NCI-H2196 treated with DMSO at 0.1 percent for 48 hours (cell line): ENCODE measurements around the gene BCKDHA.
"Not testable (repeated sequence)": the region's sequence is repeated elsewhere in the genome, so short reads cannot be mapped to it uniquely, and the experiment has no call there.

Source experiments
- DNase-seq: peaks from one replicate; lab custom pipeline; 2025; ENCODE audit not compliant: unreplicated experiment; lab: John Stamatoyannopoulos, UW

BCKDHA gene

DNA sequence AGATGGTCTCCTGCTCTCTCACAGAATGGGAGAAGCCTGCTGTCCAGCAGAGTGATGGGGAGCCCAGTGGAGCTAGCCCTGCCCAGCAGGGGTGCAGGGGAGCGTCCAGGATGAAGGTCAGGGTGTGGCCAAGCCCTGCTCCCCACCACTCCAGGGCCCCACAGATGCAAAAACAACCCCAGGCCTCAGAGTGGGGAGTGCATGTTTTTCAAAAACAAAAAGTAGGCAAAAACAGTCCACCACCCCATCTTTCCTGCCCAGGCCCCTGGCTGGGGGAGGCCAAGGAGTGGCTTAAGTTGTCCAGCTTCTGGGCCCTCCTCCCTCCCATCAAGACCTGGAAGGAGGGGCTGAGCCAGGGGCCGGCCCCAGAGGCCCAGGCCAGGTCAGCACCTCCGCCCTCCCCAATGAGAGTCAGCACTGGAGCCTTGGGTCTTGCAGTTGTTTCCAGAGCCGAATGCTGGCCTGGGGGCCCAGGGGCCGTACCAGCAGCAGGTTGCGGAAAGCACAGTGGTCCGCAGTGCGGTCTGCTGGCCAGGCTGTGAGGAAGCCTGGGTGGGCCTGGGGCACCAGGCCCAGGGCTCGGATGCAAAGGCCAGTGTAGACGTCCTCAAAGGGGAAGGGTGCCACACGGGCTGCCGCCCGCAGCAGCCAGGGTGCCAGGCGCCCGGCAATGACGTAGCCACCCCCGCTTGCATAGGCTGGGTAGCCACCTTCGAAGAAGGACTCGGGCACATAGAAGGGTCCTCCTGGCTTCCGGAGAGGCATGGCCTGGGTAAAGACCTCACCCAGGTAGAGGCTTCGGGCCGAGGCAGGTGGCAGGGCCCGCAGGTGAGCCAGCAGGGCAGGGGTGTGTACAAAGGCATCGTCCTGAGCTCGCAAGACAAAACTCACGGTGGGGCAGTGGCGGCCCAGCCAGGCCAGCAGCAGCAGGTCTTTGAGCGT, 27.8 kb downstream of the BCKDHA start:
- DNase-seq, result no peak

DNA sequence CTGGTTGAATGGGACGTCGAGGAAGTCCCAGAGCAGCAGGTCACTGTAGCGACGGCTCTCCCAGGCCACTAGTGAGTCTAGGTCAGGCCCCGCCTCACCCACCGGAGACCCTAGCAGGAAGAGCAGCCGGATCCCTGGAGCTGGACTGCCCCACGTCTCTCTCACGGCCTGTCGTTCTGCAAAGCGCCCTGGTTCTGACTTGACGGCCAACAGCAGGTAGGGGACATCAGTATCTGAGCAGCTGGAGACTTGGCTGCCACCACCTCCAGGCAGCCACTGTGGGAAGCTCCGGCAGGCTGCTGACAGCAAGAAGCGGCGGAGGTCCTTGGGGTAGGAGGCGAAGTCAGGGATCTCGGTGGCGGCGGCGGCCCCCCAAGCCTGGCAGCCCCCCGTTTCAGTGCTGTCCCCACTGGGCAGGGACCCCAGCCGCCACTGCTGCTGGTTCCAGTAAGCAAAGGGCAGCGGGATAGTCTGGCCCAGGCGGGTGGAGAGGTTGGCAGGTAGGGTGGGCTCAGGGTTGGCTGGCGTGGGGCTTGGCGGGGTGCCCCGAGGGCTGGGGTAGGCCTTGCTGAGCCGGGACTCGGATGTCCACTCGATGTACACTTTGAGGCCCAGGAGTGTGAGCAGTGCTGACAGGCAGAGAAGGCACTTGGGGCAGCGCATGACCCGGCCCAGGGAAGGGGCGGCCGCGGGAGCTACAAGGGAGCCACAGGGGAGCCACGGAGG, 28.7 kb downstream of the BCKDHA start:
- no peak for DNase-seq

DNA sequence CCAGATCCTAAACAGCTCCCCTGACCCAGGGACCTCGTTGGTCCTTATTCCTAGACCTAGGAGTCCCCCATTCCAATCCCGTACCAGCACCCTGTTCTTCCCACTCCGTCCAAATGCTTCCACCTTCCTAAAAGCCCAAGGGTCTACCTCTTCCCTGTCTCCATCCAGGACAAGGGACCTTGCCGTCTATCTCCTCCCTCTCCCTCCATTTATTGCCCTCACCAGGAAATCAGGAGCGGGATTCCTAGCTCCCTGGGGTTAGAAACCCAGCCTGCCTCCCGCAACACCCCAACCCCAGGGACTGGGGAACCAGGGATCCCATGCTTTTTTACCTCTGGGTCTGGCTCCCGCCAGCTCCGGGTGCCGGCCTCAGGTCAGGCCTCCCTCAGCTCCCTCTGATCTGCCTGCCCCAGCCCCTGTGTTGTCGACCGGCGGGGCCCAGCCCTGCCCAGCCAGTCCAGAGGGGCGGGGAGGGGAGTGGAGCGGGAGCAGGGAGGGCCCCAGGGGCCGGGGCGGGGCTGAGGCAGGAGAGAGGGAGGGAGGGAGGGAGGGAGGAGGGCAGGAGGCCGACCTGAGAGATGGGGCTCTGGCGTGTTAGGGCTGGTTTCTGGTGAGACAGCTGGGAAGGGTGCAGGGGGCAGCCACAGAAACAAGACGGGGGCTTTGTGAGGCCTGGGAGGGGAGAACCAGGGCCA, 29.5 kb downstream of the BCKDHA start, which contains the start of gene B3GNT8:
Gene B3GNT8 (minus strand): TSS at position 423 of the 695 bp plus-strand sequence. CDS start 596 bp downstream, outside the sequence.
- peak; percentile 75 for DNase-seq

DNA sequence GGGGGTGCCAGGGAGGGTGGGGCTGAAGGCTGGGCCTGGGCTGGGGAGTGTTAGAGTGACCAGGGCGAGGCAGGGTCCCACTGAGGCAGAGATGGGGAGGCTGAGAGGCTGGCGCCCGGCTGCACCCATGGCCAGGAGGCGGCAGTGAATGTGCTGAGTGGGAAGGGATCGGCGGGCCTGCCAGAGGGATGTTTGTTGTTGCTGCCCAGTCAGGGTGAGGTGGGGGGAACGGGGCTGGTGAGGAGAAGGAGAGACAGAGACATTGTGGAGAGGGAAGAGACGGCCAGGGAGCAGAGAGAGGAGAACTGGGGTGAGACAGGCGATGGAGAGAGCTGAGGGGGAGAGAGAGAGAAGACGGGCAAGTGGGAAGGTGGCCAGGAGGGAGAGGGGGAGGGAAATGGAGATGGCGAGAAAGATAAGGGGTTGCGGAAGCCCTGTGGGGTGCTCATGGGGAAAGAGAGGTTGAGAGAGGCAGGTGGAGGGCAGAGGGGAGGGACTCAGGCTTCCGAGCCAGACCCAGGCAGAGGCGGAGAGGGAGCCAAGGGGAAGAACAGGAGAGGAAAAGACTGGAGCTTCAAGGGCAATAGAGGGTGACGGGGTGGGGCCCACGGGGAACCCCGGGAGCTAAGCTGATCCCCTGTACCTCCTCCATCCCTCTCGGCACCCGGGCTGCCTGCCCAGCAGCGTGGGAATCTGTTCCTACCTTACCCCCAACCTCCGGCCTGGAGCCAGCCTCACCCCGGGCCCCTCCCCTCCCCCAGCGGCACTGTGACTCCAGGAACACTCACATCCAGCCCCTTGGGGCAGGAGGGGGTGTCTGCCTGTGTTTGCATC, 30.2 kb downstream of the BCKDHA start:
- peak; percentile 40 for DNase-seq

DNA sequence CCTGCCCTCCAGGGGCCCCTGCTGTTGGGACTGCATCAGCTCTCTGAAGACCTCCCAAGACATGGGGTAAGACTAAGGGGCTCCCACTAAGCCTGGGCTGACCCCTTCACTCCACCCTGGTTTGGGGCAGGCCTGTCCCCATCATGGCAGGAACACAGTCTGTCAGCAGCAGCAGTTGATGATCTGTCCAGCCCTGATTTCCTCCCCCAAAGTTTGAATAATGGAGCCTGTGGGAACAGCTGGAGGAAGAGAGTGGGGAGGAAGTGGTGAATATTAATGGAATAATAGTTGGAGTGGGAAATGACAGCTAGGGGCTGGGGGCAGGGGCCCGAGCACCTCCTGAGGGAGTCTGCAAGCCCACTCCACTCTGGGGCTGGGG, 30.9 kb downstream of the BCKDHA start:
- no peak for DNase-seq

DNA sequence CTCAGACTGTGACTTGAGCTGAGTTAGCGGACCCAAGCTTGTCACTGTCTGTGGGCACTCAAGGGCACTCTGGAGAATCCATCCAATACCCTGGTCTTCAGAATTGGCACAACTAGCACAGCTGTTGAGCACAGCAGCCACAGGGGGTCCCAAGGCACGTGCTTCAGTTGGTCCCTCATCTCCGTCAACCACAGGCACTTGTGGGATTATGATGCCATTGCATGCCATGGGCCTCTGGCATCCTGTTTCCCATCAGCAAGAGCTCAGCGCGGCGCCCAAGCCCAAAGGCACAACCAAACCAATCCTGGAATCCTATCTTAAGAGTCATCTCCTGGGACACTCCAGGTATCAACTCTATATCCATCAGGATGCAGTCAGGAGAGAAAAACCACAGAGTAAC, 33.3 kb downstream of the BCKDHA start:
- DNase-seq, result no peak

DNA sequence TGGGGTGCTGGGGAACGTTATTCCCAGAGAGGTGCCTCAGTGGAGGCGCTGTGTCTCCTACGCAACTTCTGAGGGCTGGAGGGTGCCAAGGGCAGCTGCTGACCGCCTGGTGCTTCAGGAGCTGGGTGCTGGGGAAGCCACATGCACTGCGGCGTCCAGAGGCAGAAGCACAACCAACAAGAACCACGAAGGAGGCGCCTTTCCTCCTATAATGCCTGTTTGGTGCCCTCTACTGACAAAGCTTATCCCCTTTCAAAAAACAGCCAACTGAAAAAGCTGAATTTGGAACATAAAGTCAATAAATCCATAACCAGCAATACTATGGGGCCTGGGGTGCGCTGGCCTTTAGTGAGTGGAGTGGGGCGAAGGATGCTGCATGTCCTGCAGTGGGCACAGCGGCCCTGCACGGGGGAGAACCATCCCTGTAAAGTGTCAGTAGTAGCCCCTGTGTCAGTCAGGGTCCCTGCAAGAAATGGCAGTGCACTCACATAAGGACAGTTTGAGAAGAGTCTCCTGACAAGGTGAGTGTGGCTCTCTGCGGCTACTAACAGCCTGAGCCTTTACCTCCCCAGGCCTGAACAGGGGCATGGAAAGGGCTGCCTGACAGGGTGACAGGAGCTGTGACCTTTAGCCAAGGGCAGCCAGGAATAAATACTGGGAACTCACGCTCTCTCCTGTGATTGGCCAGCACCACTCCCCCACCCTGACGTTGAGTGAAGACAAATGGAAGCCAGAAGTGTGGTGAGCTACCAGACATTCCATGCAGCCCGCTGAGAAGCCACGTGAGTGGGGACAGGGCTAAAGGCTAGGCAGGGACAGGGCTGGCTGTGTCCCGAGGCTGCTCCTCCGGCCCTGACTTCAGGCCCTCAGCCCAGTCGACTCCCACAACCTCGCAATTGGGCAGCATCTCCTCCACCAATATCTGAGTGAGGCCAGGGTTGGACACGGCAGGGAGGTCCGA, 34.1 kb downstream of the BCKDHA start:
- peak; percentile 48 for DNase-seq

DNA sequence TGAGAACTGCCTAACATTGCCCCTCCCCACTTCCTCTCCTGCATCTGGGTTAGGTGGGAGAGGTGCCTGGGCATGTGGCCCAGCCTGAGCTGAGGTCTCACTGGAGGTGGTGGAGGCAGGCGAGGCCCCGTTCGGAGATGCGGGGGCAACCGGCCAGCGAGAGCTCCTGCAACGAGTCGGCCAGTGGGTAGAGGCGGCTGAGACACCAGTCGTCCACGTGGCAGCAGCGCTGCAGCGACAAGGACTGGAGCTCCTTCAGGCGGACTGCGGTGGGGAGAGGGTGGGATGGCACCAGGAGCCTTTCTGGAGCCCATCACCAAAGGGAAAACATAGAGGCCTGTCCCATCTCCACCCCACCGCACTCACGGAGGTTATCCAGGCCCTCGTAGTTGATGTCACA, 35.6 kb downstream of the BCKDHA start:
- no peak for DNase-seq

DNA sequence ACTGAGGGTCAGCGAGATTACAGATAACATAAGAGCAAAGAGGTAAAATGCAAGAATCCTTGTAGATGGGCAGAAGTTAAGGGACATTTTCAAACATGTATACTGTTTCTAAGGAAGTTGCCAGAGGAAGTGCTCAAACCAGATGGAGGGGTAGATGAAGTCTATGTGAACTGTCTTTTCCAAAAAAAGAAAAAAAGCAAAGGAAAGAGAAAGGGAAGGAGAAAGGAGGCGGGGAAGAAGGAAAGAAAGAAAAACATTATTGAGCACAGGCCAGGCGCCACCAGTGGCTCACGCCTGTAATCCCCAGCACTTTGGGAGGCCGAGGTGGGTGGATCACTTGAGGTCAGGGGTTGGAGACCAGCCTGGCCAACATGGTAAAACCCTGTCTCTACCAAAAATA, 36.8 kb downstream of the BCKDHA start:
- DNase-seq, result no peak

DNA sequence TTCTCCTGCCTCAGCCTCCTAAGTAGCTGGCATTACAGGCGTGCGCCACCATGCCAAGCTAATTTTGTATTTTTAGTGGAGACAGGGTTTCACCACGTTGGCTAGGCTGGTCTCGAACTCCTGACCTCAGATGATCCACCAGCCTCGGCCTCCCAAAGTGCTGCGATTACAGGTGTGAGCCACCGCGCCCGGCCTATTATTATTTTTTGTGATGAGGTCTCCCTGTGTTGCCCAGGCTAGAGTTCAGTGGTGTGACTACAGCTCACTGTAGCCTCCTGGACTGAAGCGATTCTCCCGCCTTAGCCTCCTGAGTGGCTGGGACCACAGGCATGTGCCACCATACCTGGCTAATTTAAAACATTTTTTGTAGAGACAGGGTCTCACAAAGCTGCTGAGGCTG, 37.8 kb downstream of the BCKDHA start:
- not testable (repeated sequence) for DNase-seq

DNA sequence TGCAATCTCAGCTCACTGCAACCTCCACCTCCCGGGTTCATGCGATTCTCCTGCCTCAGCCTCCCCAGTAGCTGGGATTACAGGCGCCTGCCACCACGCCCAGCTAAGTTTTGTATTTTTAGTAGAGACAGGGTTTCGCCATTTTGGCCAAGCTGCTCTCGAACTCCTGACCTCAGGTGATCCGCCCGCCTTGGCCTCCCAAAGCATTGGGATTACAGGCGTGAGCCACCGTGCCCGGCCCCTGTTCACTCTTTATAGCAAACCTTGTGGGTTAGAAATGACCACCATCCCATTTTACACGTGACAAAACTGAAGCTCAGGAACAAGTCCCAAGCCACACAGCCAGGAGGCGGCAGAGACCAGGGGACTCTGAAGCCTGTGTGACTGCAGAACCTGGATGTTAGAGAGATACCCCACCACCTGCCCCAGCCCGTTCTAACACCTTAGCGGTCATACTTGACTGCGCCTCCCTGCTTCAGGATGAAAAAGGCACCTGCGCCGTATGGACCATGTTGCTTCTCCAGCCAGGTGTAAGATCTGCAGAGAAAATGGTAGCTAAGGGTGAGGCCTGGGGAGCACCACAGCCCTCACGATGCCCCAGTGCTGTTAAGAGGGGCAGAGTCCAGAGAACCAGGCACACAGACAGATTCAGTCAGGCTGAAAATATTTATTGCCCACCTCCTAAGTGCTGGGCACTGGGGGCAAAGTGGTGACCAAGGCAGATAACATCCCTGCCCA, 38.5 kb downstream of the BCKDHA start:
- no peak for DNase-seq

DNA sequence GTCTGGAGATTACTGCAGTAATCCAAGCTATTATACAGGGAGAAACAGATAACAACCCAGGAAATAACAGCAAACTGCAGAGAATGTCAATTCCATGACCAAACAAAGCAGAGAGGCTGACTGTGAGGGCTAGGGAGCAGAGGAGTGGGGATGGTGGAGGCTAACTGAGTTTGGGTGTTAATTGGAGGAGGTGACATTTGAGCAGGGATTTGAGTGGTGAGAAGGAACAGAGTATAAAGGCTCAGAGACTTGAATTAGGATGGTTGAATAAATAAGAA, 39.0 kb downstream of the BCKDHA start:
- DNase-seq, result no peak

DNA sequence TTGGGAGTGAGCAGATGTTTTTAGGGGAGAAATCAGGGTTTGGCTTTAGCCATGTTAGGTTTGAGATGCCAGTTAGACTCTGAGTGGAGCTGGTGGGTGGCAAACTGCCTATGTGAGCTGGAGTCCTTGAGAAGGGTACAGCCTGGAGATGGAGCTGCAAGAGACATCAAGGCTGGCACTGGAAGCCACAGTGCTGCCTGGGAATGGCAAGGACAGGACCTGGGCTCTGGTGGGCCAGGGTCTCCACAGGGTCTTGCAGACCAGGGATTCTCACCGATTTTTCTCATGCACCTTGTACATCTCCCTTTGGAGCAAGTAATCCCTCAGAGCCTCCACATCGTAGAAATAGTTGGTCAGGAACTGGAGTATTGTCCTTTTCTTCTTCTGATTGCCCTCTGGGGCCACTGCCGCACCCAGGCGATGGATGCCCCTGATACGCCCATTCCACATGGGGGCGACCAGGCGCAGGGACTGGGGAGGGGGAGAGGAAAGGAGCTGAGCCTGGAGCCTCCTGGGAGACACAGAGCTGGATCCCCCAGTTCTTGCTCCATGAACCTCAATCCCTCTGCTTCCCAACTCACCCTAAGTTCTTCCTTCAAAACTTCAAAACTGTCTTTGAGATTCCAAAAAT, 40.4 kb downstream of the BCKDHA start:
- DNase-seq, result no peak

DNA sequence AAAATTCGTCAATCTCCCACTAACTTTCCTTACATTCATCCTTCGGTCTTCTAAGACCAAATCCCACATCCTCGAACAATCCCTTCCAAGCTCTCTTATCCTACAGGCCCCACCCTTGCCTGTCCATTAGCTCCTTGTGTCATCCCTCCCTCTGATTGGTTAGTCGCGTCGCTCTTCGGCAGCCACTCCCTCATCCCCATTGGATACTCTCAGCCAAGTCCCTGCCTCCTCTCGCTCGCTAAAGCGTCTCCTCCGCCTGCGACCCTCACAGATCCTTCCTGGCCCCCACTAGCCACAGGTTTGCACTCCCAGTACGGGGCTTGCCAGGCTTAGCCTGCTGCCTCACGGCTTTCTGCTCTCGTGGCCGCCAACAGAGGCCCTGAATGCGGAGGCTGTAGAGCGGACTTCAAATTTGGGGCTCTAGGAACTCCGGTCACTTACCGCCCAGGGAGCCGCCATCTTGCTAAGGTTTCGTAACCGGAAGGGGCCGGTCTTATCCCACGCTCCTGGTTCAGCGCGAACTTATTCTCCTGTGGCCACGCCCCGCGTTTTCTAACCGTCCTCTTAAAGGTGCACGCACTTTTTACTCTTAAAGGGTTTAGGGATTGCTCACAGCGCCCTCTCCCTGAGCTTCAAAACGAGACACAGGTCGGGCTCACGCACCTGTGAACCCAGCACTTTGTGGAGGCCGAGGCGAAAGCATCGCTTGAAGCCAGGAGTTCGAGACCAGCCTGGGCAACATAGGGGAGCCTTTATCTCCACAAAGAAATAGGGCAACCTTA, 42.0 kb downstream of the BCKDHA start, which contains the start of gene DMAC2:
Gene DMAC2 (minus strand): TSS at position 472 of the 782 bp plus-strand sequence. CDS start 13 bp downstream, at position 459.
- DNase-seq, result peak; percentile 97

DNA sequence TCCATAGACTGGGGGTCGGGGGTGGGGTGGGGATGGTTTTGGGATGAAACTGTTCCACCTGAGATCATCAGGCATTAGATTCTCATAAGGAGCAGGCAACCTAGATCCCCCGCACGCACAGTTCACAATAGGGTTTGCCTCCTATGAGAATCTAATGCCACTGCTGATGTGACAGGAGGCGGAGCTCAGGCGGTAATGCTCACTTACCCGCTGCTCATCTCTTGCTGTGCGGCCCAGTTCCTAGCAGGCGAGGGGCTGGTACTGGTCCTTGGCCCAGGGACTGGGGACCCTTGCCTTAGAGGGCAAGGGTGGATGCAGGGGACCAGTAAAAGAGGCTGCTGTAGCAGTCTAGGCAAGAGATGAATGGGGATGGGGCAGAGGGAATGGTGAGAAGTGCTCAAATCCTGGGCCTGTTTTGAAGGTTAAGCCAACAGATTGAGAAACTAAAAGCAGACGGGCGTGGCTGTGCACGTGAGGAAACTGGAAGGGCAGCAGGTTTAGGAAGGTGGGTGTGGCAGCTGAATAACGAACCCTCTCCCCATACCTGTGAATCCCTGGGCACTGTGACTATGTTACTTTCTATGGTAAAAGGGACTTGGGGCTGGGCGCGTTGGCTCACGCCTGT, 43.8 kb downstream of the BCKDHA start:
- no peak for DNase-seq

DNA sequence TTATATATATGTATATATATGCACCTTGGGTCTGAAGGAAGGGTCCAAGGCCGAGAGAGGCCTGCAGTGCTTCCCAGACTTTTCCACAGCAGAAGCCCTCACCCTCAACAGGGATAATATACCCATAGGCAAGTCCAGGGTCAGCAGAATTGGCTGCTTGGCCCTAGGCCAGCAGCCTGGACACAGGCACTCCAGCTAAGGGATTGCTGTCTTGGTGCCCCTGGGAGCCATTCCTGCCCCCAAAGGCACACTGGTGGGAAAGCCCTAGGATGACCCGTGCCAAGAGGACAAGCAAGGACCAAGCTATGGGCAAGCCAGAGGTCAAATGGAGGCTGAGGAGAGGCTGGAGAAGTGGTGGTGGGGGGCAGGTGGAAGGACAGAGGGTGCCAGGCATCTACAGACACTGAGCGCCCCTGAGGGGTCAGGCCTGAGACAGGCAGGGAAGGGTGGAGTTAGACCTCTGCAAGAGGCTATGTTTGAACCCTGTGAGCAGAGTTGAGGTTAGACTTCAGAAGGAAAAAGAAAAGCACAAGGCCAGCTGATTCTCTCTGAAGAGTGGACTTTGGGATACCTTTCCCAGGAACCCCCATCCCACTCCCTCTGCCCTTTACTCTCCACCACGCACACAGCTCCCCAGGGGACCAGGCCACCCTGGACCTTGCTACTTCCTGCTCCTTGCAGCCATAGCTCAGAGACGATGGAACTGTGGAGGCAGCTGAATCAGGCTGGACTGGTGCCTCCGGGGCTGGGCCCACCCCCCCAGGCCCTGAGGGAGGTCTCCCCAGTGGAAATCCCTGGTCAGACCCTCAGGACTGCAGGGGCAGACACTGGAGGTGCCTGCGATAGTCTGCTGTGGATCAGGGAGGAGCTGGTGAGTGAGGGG, 45.1 kb downstream of the BCKDHA start, which contains the start of gene ERICH4:
Gene ERICH4 (plus strand): TSS at position 684 of the 883 bp plus-strand sequence. CDS start 14 bp downstream, at position 698.
- no peak for DNase-seq
